D341Med (cell line): ENCODE data around the gene DDX59.

Experiments used
- DNase-seq: peaks from one replicate; pipeline ENCODE4 v3.0.0; 2012; ENCODE audit warnings: low spot score

DDX59 gene

DNA sequence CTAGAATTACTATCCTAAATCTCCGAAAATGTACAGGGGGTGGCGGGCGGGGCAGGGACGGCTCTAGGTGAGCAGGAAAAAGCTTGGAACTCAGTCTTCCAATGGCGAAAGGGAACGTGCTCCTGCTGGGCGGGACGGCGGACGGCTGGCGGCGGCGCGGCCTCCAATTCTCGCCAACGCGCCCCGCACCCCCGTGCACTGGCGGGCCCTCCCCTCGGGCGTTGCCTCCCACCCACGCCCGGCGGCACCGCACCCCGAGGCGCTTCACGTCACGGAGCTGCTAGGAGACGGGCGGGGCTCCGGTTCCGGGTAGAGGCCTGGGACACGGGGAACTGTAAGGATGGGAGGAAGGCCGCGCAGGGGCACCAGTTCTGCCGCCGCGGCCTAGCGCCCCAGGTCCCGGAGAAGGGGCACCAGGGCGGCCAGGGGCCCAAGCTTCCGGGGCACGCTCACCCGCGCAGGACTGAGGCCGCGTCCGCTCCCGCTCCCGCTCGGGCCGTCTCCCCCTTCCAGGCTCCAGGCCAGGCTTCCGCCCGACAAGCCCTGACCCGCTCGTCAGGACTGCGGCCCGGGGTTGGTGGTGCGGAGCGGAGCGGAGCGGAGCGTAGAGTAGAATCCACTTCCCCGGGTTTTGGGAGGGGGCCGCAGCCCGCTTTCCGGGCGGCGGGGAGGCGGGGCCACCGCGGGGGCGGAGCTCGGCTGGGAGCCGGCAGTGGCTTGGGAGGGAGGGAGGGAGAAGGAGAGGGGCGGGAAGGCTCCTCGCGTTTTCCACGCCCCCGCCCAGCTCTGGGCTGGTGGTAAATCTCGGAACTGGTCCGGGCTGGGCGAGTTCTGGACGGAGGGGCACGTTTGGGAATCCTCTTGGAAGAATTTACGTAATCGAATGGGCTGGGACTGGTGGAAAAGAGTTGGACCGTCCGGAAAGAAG is at the start of gene DDX59:
DDX59 (minus strand) TSS at position 594 of the 928 bp plus-strand sequence. CDS start 3,167 bp downstream, outside the sequence.
- DNase-seq, result peak; percentile 98

DNA sequence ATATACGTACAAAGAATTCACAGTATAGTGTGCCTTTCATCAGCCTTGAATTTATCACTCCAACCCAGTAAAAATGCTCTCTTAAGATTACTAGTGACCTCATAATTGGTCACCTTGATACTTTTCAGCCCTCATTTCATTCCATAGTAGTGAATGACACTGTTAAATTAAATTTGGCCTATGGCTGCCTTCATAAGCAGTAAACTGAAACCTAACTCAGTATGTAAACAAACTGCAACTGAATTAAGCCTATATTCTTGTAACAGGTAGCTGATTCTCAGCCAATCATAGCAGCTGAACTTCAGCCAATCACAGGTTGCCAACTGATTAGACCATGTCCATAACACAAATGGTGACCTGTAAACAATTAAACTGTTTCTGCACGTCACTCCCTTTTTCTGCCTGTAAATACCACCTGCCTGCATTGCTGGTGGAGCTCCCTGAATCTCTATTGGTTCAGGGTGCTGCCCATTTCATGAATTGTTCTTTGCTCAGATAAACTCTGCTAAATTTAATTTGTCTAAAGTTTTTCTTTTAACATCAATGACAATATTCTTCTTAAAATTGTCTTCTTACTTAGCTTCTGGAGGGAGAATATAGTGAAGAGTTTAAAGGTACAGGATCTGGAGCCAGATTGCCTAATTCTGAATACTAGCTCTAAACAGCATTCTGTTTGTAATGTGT is 44.9 kb upstream of the DDX59 start:
- no peak for DNase-seq

DNA sequence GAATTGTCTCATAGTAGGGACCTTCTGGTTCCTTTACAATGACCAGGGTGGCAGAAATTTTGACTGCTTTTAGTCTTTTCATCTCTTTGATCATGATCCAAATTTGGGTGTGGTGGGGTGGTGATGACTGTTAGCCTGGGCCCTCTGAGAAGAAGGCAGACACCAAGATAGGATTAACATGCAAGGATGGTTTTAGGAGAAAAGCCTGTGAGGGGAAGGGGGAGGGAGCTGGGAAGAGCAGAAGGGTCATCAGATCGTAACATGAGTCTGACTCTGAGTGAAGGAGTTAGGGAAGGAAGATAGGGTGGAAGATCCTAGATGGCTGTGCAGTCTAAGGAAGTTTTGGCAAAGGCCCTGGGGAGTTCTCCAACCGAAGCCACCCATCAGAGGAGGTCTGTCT is 40.5 kb upstream of the DDX59 start:
- DNase-seq, result no peak

DNA sequence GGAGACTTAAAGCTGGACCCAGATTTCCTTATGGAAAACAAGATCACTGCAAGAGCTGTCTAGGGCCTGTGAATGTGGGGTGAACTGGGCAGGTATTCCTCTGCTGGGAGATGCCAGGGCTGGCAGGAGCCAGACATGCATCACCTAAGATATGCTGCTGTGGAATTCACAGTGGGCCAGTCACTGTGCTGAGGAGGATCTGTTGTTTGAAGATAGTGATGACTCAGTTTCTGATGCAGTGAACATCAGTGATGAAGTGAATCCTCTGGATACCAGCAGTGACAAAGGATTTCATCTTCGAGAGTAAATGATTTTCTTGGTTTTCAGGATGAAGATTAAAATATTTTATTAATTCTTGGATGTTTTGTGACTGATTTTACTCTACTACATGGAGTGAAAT is 39.1 kb upstream of the DDX59 start:
- DNase-seq, result no peak

DNA sequence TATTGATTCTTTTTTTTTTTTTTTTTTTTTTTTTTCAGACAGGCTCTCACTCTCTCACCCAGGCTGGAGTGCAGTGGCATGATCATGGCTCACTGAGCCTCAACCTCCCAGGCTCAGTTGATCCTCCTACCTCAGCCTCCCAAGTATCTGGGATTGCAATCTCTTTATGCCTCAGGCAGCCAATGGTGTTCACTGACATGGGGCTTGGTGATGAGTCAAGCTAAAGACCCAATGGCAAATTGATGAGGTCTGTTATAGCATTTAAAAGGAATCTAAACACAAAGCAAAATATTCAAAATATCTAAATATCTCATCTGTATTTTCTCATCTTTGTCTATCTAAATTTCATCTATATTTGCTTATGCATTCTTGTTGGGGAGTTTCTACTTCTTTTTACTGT is 38.5 kb upstream of the DDX59 start:
- DNase-seq, result no peak

DNA sequence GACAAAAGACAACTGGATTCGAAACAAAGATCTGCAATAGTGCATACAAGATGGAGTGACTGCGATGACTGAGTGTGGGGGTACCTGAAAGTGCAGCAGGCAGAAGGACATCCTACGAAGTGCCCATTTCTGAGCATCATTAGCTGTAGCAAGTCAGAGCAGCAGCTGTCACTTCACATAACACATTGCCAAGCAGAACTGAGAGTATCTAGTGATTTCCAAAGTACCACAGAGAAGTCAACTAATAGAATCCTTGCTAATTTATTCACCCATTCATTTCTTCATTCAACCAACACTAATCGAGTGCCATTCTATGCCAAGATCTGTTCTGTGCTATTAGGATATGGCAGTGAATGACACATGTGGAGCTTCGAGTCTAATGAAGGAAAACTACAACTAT is 37.4 kb upstream of the DDX59 start:
- no peak for DNase-seq

DNA sequence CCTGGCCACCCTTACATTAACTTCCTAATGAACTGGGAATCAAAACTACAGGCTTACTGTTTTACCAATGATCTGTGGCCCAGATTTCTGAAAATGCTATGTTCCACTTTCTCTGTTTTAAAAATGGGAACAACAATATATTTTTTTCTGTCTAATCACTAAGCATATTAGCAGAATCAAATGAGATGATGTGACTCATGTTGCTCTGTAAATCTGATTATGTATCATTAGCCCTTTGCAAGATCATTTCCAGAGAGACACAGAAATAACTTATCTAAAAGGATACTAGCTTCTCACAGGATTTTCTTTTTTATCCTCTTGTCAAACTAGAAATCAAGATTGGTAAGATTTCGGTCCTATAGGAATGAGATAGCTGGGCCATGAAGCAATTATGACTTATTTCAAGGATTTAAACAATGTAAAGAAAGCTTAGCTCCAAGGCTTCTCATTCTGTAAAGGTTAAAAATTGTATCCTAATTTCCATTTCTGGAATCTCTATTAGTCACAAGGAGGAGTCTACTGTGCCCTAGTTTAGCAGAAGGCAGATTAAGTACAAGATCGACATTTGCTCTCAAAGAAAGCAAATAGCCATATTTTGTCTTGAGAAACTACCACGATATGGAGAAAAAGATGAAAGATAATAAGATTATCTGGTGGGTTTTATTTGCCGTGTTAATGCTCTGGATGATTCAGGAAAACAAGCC is 36.6 kb upstream of the DDX59 start:
- no peak for DNase-seq

DNA sequence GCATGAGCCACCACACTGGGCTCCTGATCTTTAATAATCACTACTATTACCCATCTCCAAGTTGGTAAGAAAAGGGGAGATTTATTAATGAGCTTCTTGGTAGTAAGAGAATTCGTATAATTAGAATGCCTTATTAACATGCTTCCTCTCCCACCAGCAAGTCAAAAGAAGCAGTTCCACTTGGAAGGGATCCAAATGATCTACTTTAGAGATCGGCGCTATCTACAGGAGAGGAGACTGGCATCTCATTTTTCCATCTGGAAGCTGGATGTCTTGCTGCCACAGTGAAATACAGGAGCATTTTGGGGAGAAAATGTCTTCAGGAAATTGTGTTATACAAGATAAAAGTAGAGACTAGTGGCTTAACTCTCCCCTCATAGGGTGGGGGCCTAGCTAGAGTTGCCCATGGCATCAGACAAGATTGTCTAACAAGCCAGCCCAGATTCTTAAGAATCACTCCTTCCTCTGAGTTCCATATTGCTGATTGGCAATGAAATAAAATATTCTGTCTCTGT is 35.3 kb upstream of the DDX59 start:
- no peak for DNase-seq

DNA sequence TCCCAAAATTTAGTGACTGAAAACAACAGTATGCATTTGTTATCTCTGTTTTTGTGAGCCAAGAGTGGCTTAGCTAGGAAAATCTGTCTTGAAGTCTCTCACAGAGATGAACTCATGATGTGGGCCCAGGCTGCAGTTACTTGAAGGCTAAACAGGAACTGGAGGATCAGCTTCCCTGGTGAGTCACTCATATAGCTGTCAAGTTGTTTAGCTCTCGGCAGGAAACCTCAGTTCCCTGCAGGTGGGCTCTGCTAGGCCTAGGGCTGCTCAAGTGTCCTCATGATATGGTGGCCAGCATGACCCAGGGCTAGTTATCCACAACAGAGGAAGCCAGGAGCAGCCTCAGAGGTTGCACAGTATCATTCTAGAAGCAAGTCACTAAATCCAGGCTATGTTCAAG is 30.2 kb upstream of the DDX59 start:
- no peak for DNase-seq

DNA sequence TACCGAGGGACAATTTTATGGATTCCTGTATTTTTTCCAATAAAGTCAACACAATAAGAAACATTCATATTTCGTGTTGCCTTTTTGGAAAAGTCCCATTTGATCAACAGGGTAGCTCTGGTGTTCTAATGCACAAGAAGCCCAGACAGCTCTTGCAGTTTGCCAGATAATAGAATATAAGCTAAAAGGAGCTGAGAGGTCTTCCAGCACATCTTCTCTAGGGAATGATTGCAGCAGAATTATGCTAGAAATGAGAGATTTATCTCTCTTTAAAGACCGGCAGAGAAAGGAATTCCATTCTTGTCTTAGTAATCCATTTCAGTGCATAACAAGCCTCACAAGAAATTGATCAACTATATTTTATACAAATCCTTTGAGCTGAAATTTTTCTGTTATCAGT is 25.0 kb upstream of the DDX59 start:
- DNase-seq, result no peak

DNA sequence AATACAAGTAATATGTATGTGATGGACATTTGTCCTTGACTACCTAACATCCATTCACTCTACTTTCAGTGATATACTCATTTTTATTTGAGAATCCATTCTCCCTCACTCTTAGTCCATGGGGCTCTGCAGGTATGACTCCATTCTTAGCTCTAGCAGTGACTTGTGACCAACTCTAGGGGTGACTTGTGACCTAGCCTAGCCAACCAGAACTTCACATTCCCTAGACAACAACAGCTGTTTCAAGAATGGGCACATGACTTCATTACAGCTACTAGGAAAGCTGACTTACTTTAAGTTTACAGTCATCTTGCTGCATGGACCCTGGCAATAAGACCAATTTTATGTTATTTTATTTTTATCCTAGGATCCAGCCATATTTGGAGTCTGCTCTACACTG is 23.6 kb upstream of the DDX59 start:
- DNase-seq, result no peak

DNA sequence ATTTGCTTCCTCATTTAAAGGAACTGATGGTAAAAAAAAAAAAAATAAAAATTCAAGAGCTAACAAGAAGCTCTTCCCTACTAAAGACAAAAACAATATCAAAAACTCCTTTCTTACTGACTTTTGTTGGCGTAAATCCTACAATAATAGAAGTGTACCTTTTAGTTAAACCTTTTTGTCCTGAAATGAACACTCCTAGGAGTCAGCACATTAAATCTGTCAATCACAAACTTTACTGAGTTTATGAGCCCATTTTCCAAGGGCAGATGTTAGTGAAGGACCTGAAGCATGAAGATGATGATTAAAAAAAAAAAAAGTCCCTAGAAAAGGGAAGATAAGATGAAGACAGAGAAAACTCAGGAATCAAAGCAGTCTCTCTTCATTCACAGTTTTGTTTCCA is 22.6 kb upstream of the DDX59 start:
- DNase-seq, result no peak

DNA sequence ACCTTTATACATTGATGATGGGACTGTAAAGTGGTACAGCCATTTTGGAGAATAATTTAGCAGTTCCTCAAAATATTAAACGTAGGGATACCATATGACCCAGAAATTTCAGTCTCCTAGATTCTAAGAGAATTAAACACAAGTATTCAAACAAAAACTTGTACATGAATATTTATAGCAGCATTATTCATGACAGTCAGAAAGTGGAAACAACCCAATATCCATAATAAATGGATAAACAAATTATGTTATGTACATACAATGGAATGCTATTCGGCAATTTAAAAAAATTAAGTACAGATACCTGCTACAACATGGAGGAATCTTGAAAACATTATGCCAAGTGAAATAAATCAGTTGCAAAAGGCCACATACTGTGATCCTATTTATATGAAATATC is 16.9 kb upstream of the DDX59 start:
- DNase-seq, result no peak

DNA sequence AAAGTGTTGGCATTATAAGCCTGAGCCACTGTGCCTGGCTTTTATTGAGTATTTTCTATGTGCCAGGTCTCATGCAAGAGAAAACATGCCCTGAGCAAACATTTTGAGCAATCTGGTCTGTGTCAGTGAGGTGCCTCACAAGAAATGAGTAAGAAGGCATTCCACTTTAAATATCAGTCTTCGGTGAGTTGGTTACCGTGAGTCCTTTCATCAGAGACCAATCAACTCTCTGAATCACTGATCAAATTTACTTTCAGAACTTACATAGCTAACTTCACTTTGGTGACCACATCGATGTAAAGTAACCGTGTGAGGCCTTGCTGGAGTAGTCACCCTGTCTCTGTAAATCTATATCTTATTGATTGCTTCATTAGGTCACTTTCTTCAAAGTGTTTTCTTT is 14.3 kb upstream of the DDX59 start:
- DNase-seq, result no peak

DNA sequence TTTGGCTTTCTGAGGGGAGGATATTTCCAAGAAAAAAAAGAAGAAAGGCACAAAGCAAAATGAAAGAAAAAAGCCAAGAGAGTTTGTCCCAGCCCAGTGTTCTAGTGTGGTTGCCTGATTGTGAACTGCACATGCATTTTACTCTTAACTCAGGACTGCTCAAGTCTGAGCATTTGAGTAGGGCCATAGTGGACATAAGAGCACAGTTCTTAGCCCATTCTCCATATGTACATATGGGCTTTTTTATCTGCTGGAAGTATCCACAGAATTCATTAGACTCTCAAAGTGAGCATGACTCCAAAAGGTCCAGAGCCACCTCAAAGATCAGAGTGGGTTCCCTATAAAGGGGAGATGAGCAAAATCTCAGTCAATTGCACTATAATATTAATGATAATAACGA is 13.6 kb upstream of the DDX59 start:
- no peak for DNase-seq

DNA sequence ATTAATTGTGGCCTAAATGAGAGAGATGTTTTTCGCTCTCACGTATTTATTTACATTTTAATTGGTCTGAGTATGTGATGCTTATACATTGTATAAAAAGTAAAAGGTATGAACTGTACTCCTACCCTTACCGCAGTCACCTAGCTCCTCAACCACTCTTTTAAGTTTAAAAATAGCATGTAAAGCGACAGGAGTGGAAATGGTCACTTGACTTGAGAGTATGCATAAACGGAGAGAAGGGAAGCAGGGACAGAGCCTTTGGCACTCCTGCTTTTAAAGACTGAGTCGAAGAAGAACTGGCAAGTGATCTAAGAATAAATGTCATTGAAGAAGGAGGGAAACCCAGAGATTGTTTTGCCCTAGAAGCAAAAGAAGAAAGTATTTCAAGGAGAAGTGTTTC is 11.5 kb upstream of the DDX59 start:
- no peak for DNase-seq

DNA sequence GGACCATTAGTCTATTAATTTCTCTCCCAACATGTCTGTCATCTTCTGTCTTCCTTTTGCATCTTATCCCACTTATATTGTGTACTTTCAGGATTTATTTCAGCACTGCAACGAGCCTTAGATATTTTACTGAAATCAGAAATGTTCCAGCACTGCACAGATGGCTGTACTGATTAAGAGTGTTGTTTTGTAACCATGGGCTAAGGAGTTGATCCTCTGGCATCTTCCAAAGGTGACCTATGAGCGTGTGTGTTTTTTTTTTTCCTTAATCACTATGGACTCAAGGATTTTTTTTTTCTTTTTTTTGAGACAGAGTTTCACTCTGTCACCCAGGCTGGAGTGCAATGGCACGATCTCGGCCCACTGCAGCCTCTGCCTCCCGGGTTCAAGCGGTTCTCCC is 7.1 kb upstream of the DDX59 start:
- peak; percentile 61 for DNase-seq

DNA sequence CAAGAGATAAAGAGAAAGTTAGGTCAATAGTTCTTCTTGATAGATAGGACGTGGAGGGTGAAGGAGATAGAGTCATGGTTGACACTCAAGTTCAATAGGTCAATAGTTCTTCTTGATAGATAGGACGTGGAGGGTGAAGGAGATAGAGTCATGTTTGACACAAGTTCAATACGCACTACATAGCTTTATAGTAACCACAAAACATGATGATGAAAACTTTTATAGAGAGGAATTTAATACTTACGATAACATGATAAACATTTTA is 5.8 kb upstream of the DDX59 start:
- no peak for DNase-seq

DNA sequence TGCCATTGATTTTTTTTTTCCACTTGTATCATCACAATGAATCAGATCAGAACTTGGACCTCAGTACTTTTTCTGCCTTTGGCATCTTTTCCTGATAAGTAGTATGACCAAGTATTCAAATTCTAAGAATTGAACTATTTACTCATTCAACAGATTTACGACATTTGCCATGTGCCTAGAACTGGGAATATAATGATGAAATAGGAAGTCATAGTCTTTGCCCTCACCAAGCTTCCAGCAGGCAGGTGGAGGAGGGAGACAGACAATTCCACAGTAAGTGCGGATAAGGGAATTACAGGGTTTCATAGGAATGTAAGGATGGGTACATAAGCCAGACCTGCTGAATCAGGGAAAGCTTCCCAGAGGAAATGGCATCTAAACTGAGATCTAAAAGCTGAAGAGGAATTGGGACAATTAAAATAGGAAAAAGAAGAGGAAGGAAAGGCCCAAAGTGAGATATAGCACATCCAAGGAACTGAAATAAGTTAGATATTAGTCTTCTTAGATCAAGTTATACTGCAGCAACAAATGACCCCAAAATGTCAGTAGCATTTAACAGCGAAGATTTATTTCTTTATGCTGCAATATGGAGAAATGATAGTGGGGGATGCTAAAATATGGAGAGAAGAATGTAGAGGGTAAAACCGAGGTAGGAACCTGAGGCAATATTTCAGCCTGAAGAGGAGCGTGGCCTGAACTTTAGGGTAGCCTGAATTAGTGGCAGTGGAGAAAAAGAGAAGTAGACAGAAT is 5.3 kb upstream of the DDX59 start:
- DNase-seq, result no peak

DNA sequence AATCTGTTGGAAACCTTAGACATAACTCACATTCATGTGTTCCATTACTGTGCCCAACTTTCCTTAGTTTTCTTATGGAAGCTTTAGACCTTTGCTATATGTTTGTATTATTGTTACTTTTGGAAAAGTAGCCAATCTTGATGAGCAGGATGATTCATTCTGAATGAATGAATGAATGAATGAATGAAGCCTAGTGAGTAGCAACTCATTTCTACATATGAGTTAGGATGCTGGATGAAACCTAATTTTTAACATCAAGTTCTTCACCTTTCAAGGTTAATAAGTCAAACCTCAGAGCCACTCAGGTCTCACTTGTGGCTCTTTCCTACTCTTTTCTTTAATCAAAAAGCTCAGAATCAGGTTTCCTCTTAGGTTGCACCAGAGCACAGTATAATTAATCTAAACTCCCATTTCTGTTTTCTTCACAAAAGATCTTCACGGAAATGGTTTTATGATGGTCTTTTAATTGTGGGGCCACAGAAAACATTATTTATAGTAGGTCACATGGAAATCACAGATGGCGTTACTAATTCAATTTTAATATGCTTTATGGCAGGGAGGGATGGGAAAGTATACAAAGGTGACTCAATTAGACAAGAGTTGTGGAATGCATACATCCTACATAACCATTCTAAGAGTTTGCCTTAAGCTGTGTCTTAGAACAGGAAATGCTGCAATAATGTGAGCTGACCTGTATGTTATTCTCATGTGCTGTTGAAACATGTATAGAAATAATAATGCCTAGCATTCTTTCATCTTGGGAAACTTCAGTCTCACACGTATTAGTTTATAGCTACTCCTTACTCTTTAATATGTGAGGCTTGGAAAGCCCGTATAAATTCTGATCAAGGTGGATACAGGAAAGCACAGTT is 4.5 kb upstream of the DDX59 start:
- no peak for DNase-seq

DNA sequence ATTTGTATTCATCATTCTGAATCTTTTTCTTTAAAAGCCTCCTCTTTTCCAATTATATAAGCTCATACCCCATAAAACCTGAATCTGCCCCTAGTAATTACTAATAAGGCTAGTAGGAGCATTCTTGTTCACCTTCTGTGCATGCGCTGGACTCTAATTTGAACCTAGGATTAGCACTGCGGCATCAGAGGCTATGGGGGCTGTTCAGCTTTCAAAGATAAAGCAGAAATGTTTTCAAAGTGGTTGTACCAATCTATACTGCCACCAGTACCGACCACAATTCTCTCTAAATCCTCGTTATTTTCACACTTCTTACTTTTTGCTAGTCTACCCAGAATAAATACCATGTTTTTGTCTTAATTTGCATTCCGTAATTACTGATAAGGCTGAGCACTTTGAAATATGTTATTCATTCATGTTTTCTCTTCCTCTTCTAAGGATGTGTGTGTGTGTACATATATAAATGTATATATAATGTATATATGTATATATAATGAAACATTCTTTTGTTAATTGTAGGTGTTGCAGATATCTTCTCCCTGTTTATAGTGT is 1.6 kb upstream of the DDX59 start:
- DNase-seq, result peak; percentile 36
